NCI-H524 treated with DMSO at 0.1 percent for 48 hours (cell line): Measurements from ENCODE around the gene CTDNEP1.

ENCODE experiments used
- DNase-seq: peaks from one replicate; lab custom pipeline; 2025; lab: John Stamatoyannopoulos, UW

CTDNEP1 gene

GRCh38 chr17:7251661-7252175 is at the start of gene CTDNEP1:
CTDNEP1 (minus strand) TSS chr17:7251734; CDS start chr17:7251296, 438 bp downstream.
- peak; percentile 83 for DNase-seq

DNA sequence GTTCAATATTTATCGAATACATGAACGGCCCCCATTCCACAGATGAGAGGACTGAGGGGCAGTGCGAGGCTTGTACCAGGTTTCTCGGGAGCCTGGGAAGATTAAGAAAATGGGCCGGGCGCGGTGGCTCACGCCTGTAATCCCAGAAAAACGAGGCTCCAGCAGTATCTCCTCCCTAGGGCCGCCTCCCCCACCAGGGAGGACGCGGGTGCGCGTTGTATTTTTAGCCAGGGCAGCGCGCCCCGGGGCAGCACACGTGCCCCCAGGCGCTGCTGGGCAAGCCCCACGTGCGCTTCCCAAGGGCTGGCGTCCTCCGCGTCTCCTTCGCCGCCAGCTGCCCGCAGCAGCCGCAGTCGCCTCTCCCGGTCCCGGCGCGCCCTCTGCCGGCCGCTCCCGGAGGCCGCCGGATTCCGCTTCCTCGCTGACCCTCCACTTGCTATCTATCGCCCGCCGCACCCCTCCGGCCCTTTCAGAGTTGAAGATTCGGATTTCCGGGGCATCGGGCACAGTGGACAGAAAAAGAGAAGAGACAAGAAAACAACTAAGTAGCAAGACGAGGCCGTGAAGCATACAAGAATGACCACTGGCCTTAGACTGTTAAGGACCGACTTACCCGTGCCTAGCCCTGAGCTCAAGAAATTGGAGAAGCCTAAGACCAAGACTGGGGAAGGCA is 44.8 kb upstream of the CTDNEP1 start:
- no peak for DNase-seq

DNA sequence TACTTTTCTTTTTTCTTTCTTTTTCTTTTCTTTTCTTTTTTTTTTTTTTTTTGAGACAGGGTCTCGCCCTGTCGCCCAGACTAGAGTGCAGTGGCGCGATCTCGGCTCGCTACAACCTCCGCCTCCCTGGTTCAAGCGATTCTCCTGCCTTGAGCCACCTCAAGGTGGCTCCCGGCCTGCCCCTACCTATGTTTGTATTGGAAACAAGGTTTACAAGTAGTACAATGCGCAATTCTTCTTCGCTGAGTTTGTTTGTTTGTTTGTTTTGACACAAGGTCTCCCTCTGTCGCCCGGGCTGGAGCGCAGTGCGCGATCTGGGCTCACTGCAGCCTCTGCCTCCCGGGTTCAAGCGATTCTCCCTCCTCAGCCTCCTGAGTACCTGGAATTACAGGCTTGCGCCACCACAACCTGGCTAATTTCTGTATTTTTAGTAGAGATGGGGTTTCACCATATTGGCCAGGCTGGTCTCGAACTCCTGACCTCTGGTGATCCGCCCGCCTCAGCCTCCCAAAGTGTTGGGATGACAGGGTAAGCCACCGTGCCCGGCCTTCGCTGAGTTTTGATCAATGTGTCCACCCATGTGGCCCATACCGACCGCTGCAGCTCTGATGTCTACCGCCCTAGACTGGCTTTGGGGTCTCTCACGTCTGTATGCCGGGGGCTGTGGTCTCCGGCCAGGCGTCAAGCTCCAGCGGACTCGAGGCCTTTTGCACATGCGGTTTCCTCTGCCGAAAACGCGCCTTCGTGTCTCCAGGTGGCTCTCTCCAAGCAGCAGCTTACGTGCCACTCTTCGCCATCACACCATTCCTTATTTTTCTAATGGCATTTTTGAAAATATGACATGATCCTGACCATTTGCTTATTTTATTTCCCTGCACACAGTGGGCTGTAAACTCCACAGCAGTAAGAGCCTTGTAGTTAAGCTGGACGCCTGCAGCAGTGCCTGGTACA is 44.0 kb upstream of the CTDNEP1 start:
- DNase-seq: no peak

GRCh38 chr17:7294614-7295153 is 43.1 kb upstream of the CTDNEP1 start, which contains the start of gene YBX2:
YBX2 (minus strand) TSS chr17:7294639; CDS start chr17:7294500, 139 bp downstream.
- DNase-seq: no peak

- DNase-seq: no peak
Observed at GRCh38 chr17:7293816-7294613, 42.5 kb upstream of the CTDNEP1 start.

DNA sequence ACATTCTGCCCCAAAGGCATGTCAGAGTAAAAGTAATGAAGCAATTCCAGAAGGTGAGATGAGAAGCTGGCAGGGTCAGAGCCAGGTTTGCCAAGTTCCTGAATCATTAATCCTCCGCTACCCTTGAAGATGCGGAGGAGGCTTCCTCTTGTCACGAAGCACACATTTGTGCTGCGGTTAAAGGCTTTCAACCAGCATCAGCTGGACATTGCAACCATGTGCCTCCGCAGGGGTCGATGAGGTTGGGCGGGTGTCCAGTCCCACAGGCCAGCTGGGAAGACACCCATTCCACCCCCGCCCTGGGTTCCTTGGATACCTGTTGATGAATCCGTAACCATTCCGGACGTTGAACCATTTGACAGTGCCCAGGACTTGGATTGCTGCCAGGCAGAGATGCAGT is 41.6 kb upstream of the CTDNEP1 start:
- DNase-seq: no peak

DNA sequence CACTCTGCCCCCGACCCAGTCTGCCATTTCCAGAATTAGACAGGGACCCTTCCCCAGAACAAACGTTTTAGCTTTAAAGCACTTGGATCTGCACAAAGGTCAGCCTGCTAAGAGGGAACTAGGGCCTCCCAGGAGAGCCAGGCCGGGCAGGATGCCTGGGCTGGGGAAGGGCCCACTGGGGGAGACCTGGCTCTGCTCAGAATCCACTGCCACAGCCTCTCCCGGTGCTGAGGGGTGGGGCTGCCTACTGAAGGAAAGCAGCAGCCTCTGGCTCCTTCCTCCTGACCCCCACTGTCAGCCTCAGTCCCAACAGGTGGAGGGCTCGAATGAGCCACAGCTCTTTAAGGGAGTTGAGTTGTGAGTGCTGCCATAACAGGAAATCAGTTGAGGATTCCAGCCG is 41.2 kb upstream of the CTDNEP1 start:
- DNase-seq: no peak

DNA sequence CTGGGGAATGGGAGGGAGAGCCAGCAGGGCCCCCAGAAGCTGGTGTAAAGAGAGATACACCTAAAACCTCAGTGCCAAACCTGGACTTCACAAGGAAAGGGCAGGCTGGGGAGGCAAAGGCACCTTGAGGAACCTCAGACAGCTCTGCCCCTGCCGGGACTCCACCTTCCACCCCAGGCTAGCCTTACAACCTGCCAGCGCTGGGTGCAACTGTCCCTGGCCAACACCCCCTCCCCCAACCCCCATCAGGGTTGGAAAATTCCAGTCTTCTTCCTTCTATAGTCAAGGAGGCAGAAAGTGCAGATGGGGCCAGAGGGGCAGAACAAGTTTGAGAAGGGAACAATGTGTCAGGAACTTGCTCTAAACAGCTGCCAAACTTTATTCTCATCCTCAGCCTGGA is 40.7 kb upstream of the CTDNEP1 start:
- DNase-seq: no peak

GRCh38 chr17:7290685-7291084 is 39.2 kb upstream of the CTDNEP1 start:
- DNase-seq: no peak

DNA sequence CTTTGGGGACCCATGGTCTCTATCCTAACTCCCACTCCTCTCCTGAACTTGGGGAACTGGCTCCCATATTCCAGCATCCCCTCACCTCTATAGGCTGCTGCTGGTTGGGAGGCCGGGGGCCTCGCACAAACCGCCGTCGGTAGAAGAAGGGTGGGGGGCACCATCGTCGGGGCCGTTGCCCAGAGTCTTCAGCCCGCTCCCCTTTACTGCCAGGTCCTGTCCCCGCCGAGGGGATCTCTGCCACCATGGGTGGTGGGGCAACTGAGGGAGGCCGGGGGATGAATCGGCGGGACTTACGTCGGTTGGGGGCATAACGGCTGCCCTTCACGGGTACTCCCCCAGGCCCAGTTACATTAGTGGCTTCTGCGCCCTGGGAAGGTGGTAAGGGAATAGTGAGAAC is 38.6 kb upstream of the CTDNEP1 start:
- DNase-seq: no peak

GRCh38 chr17:7289256-7290032 is 37.9 kb upstream of the CTDNEP1 start:
- no peak for DNase-seq

DNA sequence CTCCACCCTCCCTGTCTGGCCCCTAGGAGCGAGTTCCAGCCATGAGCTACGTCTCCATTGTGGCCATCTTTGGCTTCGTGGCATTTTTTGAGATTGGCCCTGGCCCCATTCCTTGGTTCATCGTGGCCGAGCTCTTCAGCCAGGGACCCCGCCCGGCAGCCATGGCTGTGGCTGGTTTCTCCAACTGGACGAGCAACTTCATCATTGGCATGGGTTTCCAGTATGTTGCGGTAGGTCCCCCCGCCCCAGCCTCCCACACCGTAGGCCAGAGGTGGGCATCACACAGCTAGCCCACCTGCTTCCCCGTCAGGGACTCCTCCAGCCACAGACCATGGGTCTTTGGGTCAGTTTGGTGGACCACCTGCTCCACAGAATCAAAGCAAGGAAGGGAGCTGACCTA is 34.1 kb upstream of the CTDNEP1 start:
- DNase-seq: no peak

GRCh38 chr17:7284911-7285310 is 33.4 kb upstream of the CTDNEP1 start:
- no peak for DNase-seq

GRCh38 chr17:7283471-7284216 is 32.1 kb upstream of the CTDNEP1 start:
- no peak for DNase-seq

GRCh38 chr17:7282752-7283321 is 31.3 kb upstream of the CTDNEP1 start:
- no peak for DNase-seq

DNA sequence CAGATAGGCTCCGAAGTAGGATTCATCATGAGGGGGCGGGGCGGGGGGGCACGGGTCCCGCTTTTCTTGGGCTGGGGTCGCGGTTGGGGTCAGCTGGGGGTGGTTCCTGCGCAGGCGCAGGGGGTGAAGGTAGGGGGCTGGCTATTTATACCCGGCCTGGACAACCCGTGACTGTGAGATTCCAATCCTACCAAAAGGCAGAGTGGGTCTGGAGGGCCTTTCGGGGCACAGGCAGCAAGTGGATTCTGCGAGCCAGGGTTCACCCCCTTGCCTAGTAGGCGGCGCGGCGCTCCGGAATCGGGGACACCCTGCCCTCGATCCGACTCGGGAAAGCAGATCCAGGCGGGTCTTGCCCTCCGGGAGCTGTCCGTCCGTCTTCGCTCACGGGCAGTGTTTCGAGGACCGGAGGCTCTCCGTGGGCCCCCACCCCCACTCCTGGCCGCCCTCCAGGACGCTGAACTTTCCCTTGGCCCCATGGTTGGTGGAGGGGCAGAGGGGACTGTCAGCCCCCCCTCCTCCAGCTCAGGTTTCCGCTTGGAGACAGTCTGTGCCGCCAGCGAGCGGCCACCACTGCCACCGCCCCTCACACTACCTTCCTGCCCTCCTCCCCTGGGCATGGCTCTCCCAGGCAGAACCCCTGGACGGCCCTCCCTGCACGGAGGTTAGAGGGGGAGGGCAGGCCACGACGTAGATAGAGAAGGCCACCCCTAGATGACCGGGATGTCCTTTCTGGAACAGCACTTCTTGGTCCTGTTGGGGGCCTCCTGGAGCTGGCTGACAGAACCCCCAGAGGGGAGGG is 30.6 kb upstream of the CTDNEP1 start:
- DNase-seq: no peak

DNA sequence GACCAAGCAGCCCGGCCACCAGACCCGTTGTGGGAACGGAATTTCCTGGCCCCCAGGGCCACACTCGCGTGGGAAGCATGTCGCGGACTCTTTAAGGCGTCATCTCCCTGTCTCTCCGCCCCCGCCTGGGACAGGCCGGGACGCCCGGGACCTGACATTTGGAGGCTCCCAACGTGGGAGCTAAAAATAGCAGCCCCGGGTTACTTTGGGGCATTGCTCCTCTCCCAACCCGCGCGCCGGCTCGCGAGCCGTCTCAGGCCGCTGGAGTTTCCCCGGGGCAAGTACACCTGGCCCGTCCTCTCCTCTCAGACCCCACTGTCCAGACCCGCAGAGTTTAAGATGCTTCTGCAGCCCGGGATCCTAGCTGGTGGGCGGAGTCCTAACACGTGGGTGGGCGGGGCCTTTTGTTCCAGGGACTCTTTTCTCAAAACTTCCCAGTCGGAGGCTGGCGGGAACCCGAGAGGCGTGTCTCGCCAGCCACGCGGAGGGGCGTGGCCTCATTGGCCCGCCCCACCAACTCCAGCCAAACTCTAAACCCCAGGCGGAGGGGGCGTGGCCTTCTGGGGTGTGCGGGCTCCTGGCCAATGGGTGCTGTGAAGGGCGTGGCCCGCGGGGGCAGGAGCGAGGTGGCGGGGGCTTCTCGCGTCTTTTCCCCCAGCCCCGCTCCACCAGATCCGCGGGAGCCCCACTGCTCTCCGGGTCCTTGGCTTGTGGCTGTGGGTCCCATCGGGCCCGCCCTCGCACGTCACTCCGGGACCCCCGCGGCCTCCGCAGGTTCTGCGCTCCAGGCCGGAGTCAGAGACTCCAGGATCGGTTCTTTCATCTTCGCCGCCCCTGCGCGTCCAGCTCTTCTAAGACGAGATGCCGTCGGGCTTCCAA is 29.8 kb upstream of the CTDNEP1 start, which contains the start of gene SLC2A4:
Gene SLC2A4, plus strand, starts transcription at position 645 of the 879 bp plus-strand sequence. Its CDS starts 217 bp downstream, at position 862.
- no peak for DNase-seq

DNA sequence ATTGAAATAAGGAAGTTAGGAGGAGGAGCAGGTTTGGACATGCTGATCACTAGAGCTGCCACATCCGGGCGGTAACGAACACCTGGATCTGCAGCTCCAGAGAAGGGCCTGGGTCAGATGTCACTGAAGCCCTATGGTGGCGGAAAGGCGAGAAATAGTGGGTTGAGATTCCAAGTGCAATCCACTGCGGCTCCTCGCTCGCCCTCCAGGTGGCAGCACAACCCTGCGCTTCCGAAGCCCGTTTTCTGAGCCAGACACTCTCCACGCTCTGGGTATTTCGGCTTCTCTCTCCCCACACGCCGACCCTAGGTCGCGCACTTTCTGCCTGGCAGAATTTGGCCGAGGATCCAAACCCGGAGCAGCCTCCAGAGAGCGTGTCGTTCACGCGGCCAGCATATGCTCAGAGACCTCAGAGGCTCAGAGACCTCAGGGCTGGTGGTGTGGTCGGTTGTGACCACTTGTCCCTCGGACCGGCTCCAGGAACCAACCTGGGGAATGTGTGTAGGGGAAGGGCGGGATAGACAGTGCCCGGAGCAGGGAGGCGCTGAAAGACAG is 29.1 kb upstream of the CTDNEP1 start:
- DNase-seq: no peak
